Measurements from ENCODE around the gene LTO1. TPM values are rescaled to one million over a fixed set of nuclear protein-coding genes. Genes with fewer than 3 reads are reported as not detected.

LTO1 gene
- total and polyA plus RNA-seq, 2 of the 13 experiments (the other 11 are each of a cell fraction or from before 2014, with no cell fraction given) = 11.8 to 15.0 TPM

DNA sequence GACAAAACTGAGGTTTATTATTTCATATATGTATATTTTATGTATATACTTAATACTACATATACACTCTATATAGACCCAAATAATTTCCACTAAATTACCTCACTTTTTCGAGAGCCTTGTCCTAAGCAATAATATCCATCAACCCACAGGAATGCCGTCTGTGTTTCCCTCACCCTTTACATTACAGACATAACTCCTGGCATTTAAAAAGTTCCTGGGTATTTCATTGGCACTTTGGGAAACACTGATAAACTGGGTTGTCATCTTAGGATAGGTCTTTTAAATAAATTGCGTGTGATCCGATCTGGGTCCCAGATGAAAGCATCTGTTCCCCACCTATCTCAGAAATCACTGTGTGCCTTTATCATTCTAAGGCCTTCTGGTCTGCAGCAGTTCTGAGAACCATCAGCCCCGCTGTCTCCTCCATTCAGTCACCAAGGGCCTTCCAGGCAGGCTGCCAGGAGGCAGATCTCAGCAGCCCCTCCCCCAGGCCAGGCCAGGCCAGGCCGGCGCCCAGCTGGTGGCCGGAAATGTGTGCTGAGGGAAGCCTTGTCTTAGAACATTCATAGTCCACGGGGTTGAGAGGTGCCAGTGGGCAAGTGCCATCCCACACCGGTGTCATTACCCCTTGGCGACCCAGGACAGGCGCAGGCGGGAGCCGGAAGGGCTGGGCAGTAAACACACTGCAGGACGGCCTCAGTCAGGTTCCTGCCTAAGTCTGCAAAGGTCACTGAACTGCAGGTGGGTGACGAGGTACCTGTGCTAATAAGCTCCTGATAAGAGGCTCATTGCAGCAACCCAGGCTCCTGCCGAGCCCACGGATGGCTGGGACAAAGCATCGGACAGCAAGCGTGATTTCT is 25.4 kb upstream of the LTO1 start (continued):
- TF ChIP-seq ZNF850 (CRISPR knock-in tag; conservative IDR thresholded peaks at IDR 0.05) = no peak
- TF ChIP-seq, protein P1, sequence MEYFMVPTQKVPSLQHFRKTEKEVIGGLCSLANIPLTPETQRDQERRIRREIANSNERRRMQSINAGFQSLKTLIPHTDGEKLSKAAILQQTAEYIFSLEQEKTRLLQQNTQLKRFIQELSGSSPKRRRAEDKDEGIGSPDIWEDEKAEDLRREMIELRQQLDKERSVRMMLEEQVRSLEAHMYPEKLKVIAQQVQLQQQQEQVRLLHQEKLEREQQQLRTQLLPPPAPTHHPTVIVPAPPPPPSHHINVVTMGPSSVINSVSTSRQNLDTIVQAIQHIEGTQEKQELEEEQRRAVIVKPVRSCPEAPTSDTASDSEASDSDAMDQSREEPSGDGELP (IDR thresholded peaks at IDR 0.05; ENCODE audit: borderline replicate concordance, low read depth) = peak; percentile 94
- TF ChIP-seq, protein P2, sequence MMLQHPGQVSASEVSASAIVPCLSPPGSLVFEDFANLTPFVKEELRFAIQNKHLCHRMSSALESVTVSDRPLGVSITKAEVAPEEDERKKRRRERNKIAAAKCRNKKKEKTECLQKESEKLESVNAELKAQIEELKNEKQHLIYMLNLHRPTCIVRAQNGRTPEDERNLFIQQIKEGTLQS (CRISPR knock-in tag; IDR thresholded peaks at IDR 0.05) = peak; percentile 20; the same call in 1 of the 2 replicates
- no peak for TF ChIP-seq POGZ (CRISPR knock-in tag; IDR thresholded peaks at IDR 0.05)
- no peak for TF ChIP-seq FOXP1 (IDR thresholded peaks at IDR 0.05)
- peak; percentile 48 for TF ChIP-seq FOXP1 (CRISPR knock-in tag; IDR thresholded peaks at IDR 0.05)
- TF ChIP-seq SAP130 (CRISPR knock-in tag; IDR thresholded peaks at IDR 0.05; ENCODE audit: low read depth) = peak; percentile 61; the same call in 1 of the 2 replicates
- peak; percentile 85 for TF ChIP-seq PHF21A (CRISPR knock-in tag; IDR thresholded peaks at IDR 0.05)
- peak; percentile 59; the same call in 1 of the 2 replicates for TF ChIP-seq HDAC1 (CRISPR knock-in tag; IDR thresholded peaks at IDR 0.05)
- TF ChIP-seq ZSCAN21 (CRISPR knock-in tag; IDR thresholded peaks at IDR 0.05; ENCODE audit: borderline replicate concordance) = no peak
- peak; percentile 39; the same call in 1 of the 2 replicates for TF ChIP-seq MYC (CRISPR knock-in tag; IDR thresholded peaks at IDR 0.05; ENCODE audit: borderline replicate concordance)
- no peak for TF ChIP-seq GRHL1 (CRISPR knock-in tag; conservative IDR thresholded peaks at IDR 0.05)
- no peak for TF ChIP-seq ZNF558 (CRISPR knock-in tag; IDR thresholded peaks at IDR 0.05; ENCODE audit: borderline replicate concordance)
- TF ChIP-seq ZNF335 (CRISPR knock-in tag; IDR thresholded peaks at IDR 0.05) = no peak
- no peak for TF ChIP-seq KDM1A (CRISPR knock-in tag; IDR thresholded peaks at IDR 0.05)
- no peak for TF ChIP-seq NFIC (IDR thresholded peaks at IDR 0.05; ENCODE audit: low read length)
- peak; percentile 29; the same call in 1 of the 2 replicates for TF ChIP-seq TAF1 (CRISPR knock-in tag; IDR thresholded peaks at IDR 0.05)
- peak; percentile 73 for TF ChIP-seq PAXIP1 (CRISPR knock-in tag; conservative IDR thresholded peaks at IDR 0.05)
- TF ChIP-seq HOXA5 (CRISPR knock-in tag; IDR thresholded peaks at IDR 0.05) = no peak
- TF ChIP-seq ZBTB26 (CRISPR knock-in tag; IDR thresholded peaks at IDR 0.05; ENCODE audit: borderline replicate concordance) = no peak
- TF ChIP-seq ZBTB44 (CRISPR knock-in tag; IDR thresholded peaks at IDR 0.05) = no peak

Data from HepG2 (cell line).